Activated T-helper 17 cell treated with anti-CD3 and anti-CD28 coated beads, Interleukin-2, amount 50 U/mL, for 72 hours (primary cell): ENCODE data around the gene DCDC1. TPM values are rescaled to one million over a fixed set of nuclear protein-coding genes. Genes with fewer than 3 reads are reported as not detected.

Source experiments
- ATAC-seq: fragments of 150-1000 bp; cut with Tn5 transposase; replicated peaks from 2 replicates; pipeline ENCODE4 v1.10.0; 2021; ENCODE audit warnings: mild to moderate bottlenecking, moderate library complexity
- H3K27ac Mint-ChIP-seq: one replicate; pipeline ENCODE4 v1.8.0; 2022; ENCODE audit warnings: mixed read lengths
- H3K27me3 Mint-ChIP-seq: one replicate; pipeline ENCODE4 v1.8.0; 2022; ENCODE audit warnings: mixed read lengths
- H3K36me3 Mint-ChIP-seq: one replicate; pipeline ENCODE4 v1.8.0; 2022; ENCODE audit warnings: low read depth, mild to moderate bottlenecking, mixed read lengths
- H3K4me1 Mint-ChIP-seq: one replicate; pipeline ENCODE4 v1.8.0; 2022; ENCODE audit warnings: mixed read lengths
- H3K4me3 Mint-ChIP-seq: one replicate; pipeline ENCODE4 v1.8.0; 2022; ENCODE audit warnings: mild to moderate bottlenecking, mixed read lengths
- H3K9me3 Mint-ChIP-seq: one replicate; pipeline ENCODE4 v1.8.0; 2022; ENCODE audit warnings: mixed read lengths
- total RNA-seq, 2 donors: library from RNA; stranded (reverse); gene quantifications; one replicate each; pipeline ENCODE4 v1.2.3, GENCODE V29; 2022

Gene DCDC1
- under 1 TPM; 0.11 to 0.26 TPM for total RNA-seq

- H3K9me3 Mint-ChIP-seq, result no peaks in the 10 kb centered on the region
- H3K4me1 Mint-ChIP-seq, result peaks cover 15% of the 10 kb centered on the region
- peak; percentile 99 for ATAC-seq
- peaks cover 28% of the 10 kb centered on the region for H3K36me3 Mint-ChIP-seq
- peak within 1 kb of the TSS; percentile 83 for H3K4me3 Mint-ChIP-seq
- no peaks in the 10 kb centered on the region for H3K27me3 Mint-ChIP-seq
- H3K27ac Mint-ChIP-seq, result peak within 1 kb of the TSS; percentile 87
Measured at GRCh38 chr11:31369348-31370329, at the start of gene DCDC1, which contains the start of gene DNAJC24. DCDC1 (minus strand) TSS chr11:31369739; CDS start chr11:31328280, 41,459 bp downstream. DNAJC24 (plus strand) TSS chr11:31369860; CDS start chr11:31370749, 889 bp downstream.

GRCh38 chr11:31419138-31419537 is 49.6 kb upstream of the DCDC1 start:
- Mint-ChIP-seq H3K27me3 (no peaks in the 10 kb centered on the region), H3K4me3 (no peak overlapping the region), H3K36me3 (no peaks in the 10 kb centered on the region), H3K4me1 (no peaks in the 10 kb centered on the region), H3K27ac (no peak overlapping the region), H3K9me3 (no peaks in the 10 kb centered on the region)
- ATAC-seq, result no peak

GRCh38 chr11:31417816-31418215 is 48.3 kb upstream of the DCDC1 start:
- H3K36me3 Mint-ChIP-seq, result no peaks in the 10 kb centered on the region
- no peaks in the 10 kb centered on the region for H3K4me1 Mint-ChIP-seq
- no peaks in the 10 kb centered on the region for H3K9me3 Mint-ChIP-seq
- no peak for ATAC-seq
- no peaks in the 10 kb centered on the region for H3K27me3 Mint-ChIP-seq
- H3K4me3 Mint-ChIP-seq, result no peak overlapping the region
- H3K27ac Mint-ChIP-seq, result no peak overlapping the region

- H3K36me3 Mint-ChIP-seq, result no peaks in the 10 kb centered on the region
- H3K27me3 Mint-ChIP-seq, result no peaks in the 10 kb centered on the region
- H3K27ac Mint-ChIP-seq, result no peak overlapping the region
- no peak overlapping the region for H3K4me3 Mint-ChIP-seq
- no peak for ATAC-seq
- H3K4me1 Mint-ChIP-seq, result no peaks in the 10 kb centered on the region
- H3K9me3 Mint-ChIP-seq, result no peaks in the 10 kb centered on the region
Measured at GRCh38 chr11:31417357-31417756, 47.8 kb upstream of the DCDC1 start.

GRCh38 chr11:31415435-31415834 is 45.9 kb upstream of the DCDC1 start:
- ATAC-seq, result no peak
- Mint-ChIP-seq H3K9me3 (no peaks in the 10 kb centered on the region), H3K4me3 (no peak overlapping the region), H3K27me3 (no peaks in the 10 kb centered on the region), H3K27ac (no peak overlapping the region), H3K4me1 (no peaks in the 10 kb centered on the region), H3K36me3 (peaks cover 10% of the 10 kb centered on the region)

GRCh38 chr11:31414338-31414737 is 44.8 kb upstream of the DCDC1 start:
- H3K9me3 Mint-ChIP-seq, result no peaks in the 10 kb centered on the region
- no peak overlapping the region for H3K4me3 Mint-ChIP-seq
- ATAC-seq, result no peak
- no peaks in the 10 kb centered on the region for H3K27me3 Mint-ChIP-seq
- H3K36me3 Mint-ChIP-seq, result peaks cover 12% of the 10 kb centered on the region
- no peaks in the 10 kb centered on the region for H3K4me1 Mint-ChIP-seq
- no peak overlapping the region for H3K27ac Mint-ChIP-seq

GRCh38 chr11:31412946-31413345 is 43.4 kb upstream of the DCDC1 start:
- Mint-ChIP-seq H3K4me3 (no peak overlapping the region), H3K4me1 (no peaks in the 10 kb centered on the region), H3K27me3 (no peaks in the 10 kb centered on the region), H3K9me3 (no peaks in the 10 kb centered on the region), H3K36me3 (peaks cover 19% of the 10 kb centered on the region), H3K27ac (no peak overlapping the region)
- no peak for ATAC-seq

- no peak overlapping the region for H3K27ac Mint-ChIP-seq
- no peaks in the 10 kb centered on the region for H3K9me3 Mint-ChIP-seq
- ATAC-seq, result peak; percentile 85
Measured at GRCh38 chr11:31408201-31408600, 38.7 kb upstream of the DCDC1 start.

GRCh38 chr11:31404614-31405013 is 35.1 kb upstream of the DCDC1 start:
- Mint-ChIP-seq H3K9me3 (no peaks in the 10 kb centered on the region), H3K4me3 (no peak overlapping the region), H3K27me3 (no peaks in the 10 kb centered on the region), H3K36me3 (peaks cover 31% of the 10 kb centered on the region), H3K27ac (no peak overlapping the region), H3K4me1 (no peaks in the 10 kb centered on the region)
- ATAC-seq, result no peak

More at GRCh38 chr11:31408201-31408600, 38.7 kb upstream of the DCDC1 start:
- no peaks in the 10 kb centered on the region for H3K4me1 Mint-ChIP-seq
- no peak overlapping the region for H3K4me3 Mint-ChIP-seq
- peaks cover 29% of the 10 kb centered on the region for H3K36me3 Mint-ChIP-seq
- no peaks in the 10 kb centered on the region for H3K27me3 Mint-ChIP-seq

GRCh38 chr11:31397239-31397834 is 27.8 kb upstream of the DCDC1 start:
- no peaks in the 10 kb centered on the region for H3K27me3 Mint-ChIP-seq
- peaks cover 4% of the 10 kb centered on the region for H3K9me3 Mint-ChIP-seq
- no peak for ATAC-seq
- no peak overlapping the region for H3K27ac Mint-ChIP-seq
- H3K4me3 Mint-ChIP-seq, result no peak overlapping the region
- peaks cover 12% of the 10 kb centered on the region for H3K36me3 Mint-ChIP-seq
- no peaks in the 10 kb centered on the region for H3K4me1 Mint-ChIP-seq

- H3K4me3 Mint-ChIP-seq, result no peak overlapping the region
- no peak for ATAC-seq
Measured at GRCh38 chr11:31387379-31387778, 17.8 kb upstream of the DCDC1 start.

GRCh38 chr11:31383116-31383515 is 13.6 kb upstream of the DCDC1 start:
- Mint-ChIP-seq H3K4me1 (peaks cover 9% of the 10 kb centered on the region), H3K27me3 (no peaks in the 10 kb centered on the region), H3K27ac (no peak overlapping the region), H3K36me3 (no peaks in the 10 kb centered on the region), H3K4me3 (no peak overlapping the region), H3K9me3 (no peaks in the 10 kb centered on the region)
- ATAC-seq, result no peak

More at GRCh38 chr11:31387379-31387778, 17.8 kb upstream of the DCDC1 start:
- Mint-ChIP-seq H3K27me3 (no peaks in the 10 kb centered on the region), H3K36me3 (no peaks in the 10 kb centered on the region), H3K27ac (no peak overlapping the region), H3K9me3 (peaks cover 3% of the 10 kb centered on the region), H3K4me1 (peaks cover 9% of the 10 kb centered on the region)

- Mint-ChIP-seq H3K27me3 (no peaks in the 10 kb centered on the region), H3K9me3 (no peaks in the 10 kb centered on the region), H3K36me3 (peaks cover 43% of the 10 kb centered on the region), H3K4me3 (no peak overlapping the region), H3K4me1 (peaks cover 21% of the 10 kb centered on the region), H3K27ac (no peak overlapping the region)
- ATAC-seq, result peak; percentile 72
Measured at GRCh38 chr11:31375879-31376278, 6.3 kb upstream of the DCDC1 start.

- peak overlapping the region; percentile 53 for H3K4me3 Mint-ChIP-seq
- peak overlapping the region; percentile 26 for H3K27ac Mint-ChIP-seq
- no peaks in the 10 kb centered on the region for H3K9me3 Mint-ChIP-seq
- no peak for ATAC-seq
- H3K36me3 Mint-ChIP-seq, result peaks cover 5% of the 10 kb centered on the region
- peaks cover 8% of the 10 kb centered on the region for H3K4me1 Mint-ChIP-seq
- H3K27me3 Mint-ChIP-seq, result no peaks in the 10 kb centered on the region
Measured at GRCh38 chr11:31366795-31367194, 2.7 kb downstream of the DCDC1 start.

- H3K27me3 Mint-ChIP-seq, result no peaks in the 10 kb centered on the region
- peak overlapping the region; percentile 22 for H3K27ac Mint-ChIP-seq
- no peak overlapping the region for H3K4me3 Mint-ChIP-seq
- no peaks in the 10 kb centered on the region for H3K36me3 Mint-ChIP-seq
- peaks cover 7% of the 10 kb centered on the region for H3K4me1 Mint-ChIP-seq
- no peaks in the 10 kb centered on the region for H3K9me3 Mint-ChIP-seq
- no peak for ATAC-seq
Measured at GRCh38 chr11:31361743-31362142, 7.8 kb downstream of the DCDC1 start.
